ENCODE data around the gene C12orf76.
"Not testable (repeated sequence)": the region's sequence is repeated elsewhere in the genome, so short reads cannot be mapped to it uniquely, and the experiment has no call there.

The C12orf76 gene

DNA sequence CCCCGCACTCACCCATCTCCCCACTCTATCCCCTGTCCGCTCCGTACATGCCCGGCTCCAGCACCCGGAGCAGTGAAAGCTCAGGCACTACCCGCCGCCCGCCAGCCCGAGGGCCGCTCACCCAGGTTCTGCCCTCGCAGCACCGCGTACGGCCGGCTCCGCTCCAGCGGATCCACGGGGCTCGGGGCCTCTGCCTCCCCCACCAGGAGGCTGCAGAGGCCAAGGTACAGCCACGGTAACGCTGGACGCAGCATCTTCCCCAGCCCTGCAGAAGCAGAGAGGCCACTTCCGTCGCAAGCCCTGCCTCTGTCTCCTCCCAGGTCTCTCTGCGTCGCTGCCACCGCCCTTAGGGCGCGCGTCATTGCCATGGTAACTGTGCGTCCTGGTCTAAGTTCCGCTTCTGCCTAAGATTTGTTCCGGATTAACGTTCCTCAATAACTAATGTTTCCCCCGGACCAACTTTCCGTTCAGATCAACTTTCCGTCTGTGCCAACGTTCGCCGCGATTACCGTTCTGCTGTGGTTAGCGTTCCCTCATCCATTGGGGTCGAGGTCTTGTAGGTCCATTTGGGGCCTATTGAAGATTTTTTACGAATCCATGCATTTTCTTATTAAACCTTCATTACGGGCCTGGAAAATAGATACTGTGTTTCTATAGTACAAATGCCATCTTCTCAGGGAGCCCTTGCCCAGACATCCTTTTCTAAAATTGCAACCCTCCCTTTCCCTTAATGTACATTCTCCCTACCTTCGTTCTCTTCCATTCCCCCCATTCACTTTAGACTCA, at the start of gene C12orf76:
TSS of gene C12orf76 (minus strand) at position 281 of the 786 bp plus-strand sequence. CDS start at position 254, 27 bp downstream.
- DNase-seq, result peak; percentile 94

- peak; percentile 1 for DNase-seq
These were observed 45.4 kb upstream of the C12orf76 start for GRCh38 chr12:110093631-110094311.

GRCh38 chr12:110091136-110091711, 42.9 kb upstream of the C12orf76 start:
- no peak for DNase-seq

GRCh38 chr12:110090266-110091135, 42.2 kb upstream of the C12orf76 start:
- no peak for DNase-seq

GRCh38 chr12:110088936-110089335, 40.6 kb upstream of the C12orf76 start:
- peak; percentile 21 for DNase-seq

- DNase-seq, result peak; percentile 32
These were observed 39.9 kb upstream of the C12orf76 start for GRCh38 chr12:110088216-110088615.

DNA sequence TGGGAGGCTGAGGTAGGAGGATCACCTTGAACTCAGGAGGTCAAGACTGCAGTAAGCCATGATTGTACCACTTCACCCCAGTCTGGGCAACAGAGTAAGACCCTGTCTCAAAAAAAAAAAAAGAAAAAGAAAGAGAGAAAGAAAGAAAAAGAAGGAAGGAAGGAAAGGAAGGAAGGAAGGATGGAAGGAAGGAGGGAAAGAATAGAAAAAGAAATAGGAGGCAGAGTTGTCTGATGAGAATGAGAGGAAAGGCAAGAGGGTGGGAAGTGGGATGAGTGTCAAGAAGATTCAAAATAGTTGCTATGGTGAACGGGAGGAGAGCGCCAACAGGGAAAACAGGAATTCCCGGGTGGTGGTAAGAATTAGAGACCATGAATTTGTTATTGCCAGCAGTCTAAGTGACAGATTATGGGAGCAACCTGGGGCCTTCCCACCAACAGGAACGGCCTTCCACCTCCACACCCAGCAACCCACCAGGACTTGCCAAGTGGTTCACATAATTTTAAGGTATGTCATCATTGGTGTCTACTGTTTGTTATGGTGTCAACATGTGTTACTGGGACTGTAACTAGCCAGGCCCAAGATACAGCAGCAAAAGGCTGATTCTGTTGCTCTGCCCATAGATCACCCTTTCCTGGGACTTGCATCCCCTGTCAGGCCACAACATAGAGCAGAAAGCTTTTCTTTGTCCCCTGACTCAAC, 36.1 kb upstream of the C12orf76 start:
- no peak for DNase-seq

DNA sequence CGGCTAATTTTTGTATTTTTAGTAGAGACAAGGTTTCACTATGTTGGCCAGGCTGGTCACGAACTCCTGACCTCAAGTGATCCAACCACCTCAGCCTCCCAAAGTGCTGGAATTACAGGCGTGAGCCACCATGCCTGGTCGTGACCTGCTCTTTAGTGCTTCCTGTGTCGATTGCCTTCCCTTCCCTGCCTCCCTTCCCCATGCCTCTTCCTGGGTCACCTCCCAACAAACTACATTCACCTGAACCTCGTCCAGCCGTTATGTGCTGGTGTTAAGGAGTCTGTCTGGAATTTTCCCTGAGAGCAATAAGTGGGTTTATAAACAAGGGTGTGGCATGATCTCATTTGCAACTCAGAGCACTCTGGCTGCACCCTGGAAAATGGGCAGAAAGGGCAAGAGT, 32.1 kb upstream of the C12orf76 start:
- no peak for DNase-seq

- DNase-seq, result peak; percentile 67
These were observed 31.4 kb upstream of the C12orf76 start for GRCh38 chr12:110079477-110080400.

GRCh38 chr12:110077800-110078199, 29.5 kb upstream of the C12orf76 start:
- DNase-seq, result no peak

DNA sequence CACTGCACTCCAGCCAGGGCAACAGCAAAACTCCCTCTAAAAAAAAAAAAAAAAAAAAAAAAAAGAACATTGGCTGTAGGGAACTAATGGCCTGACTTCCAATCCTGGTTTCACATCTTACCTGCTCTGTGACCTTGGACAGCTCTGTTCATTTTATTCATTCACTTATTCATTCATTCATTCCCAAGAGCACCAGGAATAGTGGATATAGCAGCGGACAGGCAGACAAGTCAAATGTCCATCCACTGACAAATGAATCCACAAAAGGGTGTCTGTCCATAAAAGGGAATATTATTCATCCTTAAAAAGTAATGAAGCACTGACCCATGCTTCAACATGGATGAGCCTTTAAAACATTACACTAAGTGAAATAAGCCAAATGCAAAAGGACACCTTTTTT, 27.6 kb upstream of the C12orf76 start:
- DNase-seq, result no peak

GRCh38 chr12:110074089-110074488, 25.8 kb upstream of the C12orf76 start:
- no peak for DNase-seq

DNA sequence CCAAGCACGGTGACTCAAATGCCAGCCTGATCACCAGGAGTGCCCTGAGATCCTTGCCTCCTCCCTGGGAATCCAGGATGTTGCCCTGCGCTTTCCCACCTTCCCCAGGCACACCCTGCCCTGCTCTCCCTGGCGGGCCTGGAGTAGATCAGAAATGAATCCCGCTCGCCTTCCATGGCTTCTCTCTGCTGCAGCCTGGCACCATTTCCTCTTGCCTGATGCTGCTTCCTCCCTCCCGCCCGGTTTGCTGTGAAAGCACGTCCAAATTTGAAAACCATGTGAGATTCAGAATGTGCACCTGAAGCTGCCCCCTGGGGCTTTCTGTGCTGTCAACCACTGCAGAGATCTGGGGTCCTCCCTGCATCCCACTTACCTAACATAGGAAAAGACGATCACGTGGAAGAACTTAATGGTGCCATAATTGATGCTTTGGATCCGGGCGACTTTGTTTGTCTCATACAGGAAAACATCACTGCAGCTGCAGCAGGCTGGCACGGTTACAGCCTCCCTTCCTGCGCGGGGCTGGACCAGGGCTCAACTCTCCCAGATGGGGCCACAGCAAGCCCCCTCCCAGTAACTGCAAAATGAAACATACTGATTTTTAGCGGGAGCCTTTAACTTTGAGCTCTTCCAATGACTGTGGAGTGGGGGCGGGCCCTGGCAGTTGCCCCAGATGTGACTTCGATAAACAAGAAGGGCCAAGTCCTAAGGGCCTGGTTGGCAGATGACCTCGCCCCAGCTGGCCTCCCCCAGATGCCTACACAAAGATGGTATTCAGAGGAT, 24.9 kb upstream of the C12orf76 start:
- no peak for DNase-seq

DNA sequence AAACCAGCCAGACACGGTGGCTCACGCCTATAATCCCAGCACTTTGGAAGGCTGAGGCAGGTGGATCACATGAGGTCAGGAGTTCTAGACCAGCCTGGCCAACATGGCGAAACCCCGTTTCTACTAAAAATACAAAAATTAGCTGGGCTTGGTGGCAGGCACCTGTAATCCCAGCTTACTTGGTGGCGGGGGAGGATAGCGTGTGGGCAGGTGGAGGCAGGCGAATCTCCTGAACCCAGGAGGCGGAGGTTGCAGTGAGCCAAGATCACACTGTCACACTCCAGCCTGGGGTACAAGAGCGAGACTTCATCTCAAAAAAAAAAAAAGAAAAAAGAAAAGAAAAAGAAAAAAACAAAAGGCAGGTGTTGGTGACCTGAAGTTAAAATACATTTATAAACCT, 24.3 kb upstream of the C12orf76 start:
- DNase-seq, result not testable (repeated sequence)

- no peak for DNase-seq
These were observed 23.6 kb upstream of the C12orf76 start for GRCh38 chr12:110071967-110072366.

- DNase-seq, result no peak
These were observed 23.2 kb upstream of the C12orf76 start for GRCh38 chr12:110071504-110071903.

DNA sequence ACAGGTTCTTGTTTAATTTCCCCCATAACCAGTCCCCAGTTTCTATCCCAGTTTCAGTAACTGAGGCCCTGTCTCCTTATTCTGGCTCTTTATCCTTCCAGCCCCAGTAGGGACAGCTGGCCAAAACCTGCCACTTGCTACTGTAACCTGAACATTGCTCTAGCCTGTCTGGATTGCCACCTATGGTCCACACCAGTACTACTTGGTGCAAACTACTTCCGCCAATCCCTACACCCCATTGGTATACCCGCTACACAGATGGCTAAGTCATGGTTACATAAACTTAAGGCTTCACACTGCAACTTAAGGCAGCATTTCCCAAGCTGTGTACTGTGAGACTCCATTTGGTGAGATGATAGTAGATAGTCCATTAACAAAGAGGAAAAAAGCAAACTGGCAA, 20.3 kb upstream of the C12orf76 start:
- DNase-seq, result no peak

DNA sequence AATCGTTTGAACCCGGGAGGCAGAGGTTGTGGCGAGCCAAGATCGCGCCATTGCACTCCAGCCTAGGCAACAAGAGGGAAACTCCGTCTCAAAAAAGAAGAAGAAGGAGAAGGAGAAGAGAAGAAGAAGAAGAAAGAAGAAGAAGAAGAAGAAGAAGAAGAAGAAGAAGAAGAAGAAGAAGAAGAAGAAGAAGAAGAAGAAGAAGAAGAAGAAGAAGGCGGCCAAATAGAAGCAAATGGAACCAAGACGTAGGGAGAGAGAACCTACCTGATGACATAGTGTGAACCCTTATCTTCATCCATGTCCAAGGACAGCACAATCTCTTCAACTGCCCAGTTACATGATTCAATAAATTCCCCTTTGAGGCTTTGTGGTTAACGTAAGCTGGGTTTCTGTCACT, 19.8 kb upstream of the C12orf76 start:
- not testable (repeated sequence) for DNase-seq

DNA sequence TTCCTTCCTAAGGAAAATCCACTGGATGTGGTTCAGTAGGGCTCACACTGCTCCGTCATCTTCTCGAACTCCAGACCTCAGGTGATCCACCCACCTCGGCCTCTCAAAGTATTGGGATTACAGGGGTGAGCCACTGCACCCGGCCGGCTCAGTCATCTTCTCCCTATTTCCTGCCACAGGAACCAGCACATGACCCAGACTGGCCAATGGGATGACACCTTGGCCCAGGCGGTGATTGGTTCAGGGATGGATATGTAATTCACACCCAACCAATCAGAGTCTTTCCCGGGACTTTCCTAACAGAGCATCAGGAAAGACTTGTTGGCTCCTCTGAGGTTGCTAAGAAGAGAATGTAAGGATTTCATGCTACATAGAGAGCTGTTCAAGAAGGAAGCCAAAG, 19.2 kb upstream of the C12orf76 start:
- no peak for DNase-seq

DNA sequence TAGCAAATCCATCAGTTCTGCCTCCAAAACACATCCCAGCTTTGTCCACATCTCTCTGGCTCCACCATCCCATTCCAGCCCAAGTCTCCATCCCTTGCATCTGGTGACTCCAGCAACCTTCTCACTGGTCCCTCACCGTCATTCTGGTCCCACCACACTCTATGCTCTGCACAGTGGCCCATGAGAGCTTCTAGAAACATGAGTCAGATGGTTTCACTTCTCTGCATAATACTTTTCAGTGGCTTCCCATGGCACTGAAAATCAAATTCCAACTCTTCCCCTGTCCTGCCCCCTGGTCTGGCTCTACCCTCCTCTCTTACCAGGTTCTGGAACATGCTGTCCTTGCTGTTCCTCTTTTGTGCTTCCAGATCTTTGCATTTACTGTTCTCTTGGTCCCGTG, 17.2 kb upstream of the C12orf76 start:
- DNase-seq, result no peak

Data from GDM1 (cell line).